WI38 (cell line): ENCODE measurements around the gene TSPAN1.

Experiments used
- H3K4me3 ChIP-seq: 2 replicates; pipeline ENCODE4 v1.5.1; 2011; ENCODE audit warnings: low read depth, mild to moderate bottlenecking, control low read depth, low read length
- TF ChIP-seq, protein P1 (sequence below): IDR thresholded peaks from 2 replicates; pipeline ENCODE4 v1.5.1; 2012; ENCODE audit warnings: low read depth, mild to moderate bottlenecking, control low read depth, low read length

The TSPAN1 gene

DNA sequence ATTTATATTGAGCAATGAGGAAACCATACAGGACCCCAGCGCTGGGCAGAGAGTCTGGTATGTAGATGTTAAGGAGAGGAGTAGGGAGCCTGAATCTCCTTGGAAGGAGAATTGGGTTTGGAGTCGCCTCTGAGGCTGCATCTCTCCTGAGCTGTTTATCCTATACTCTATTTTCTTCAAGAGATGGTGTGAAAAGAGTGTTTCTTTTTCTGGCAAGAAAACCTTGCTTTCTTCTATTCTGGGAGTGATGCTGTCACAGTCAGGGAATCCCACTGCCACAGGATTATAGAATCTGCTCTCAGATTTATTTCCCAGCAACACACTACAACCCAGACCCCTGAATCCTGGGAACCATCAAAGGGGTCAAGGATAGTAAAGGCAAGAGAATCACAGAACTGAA lies 31.5 kb downstream of the TSPAN1 start:
- TF ChIP-seq, protein P1, sequence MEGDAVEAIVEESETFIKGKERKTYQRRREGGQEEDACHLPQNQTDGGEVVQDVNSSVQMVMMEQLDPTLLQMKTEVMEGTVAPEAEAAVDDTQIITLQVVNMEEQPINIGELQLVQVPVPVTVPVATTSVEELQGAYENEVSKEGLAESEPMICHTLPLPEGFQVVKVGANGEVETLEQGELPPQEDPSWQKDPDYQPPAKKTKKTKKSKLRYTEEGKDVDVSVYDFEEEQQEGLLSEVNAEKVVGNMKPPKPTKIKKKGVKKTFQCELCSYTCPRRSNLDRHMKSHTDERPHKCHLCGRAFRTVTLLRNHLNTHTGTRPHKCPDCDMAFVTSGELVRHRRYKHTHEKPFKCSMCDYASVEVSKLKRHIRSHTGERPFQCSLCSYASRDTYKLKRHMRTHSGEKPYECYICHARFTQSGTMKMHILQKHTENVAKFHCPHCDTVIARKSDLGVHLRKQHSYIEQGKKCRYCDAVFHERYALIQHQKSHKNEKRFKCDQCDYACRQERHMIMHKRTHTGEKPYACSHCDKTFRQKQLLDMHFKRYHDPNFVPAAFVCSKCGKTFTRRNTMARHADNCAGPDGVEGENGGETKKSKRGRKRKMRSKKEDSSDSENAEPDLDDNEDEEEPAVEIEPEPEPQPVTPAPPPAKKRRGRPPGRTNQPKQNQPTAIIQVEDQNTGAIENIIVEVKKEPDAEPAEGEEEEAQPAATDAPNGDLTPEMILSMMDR = no peak

DNA sequence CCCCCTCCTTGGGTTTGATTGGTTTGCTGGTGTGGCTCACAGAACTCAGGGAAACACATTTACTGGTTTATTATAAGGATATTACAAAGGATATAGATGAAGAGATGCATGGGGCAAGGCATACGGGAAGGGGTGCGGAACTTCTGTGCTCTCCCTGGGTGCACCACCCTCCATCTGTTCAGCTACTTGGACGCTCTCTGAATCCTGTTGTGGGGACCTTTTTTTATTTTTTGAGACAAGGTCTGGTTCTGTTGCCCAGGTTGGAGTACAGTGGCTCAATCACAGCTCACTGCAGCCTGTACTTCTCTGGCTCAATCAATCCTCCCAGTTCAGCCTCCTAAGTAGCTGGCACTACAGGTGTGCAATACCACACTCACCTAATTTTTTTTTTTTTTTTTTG lies 35.7 kb downstream of the TSPAN1 start:
- TF ChIP-seq, protein P1 = no peak
- H3K4me3 ChIP-seq = no peak overlapping the region

More for the DNA sequence above, 31.5 kb downstream of the TSPAN1 start:
- no peak overlapping the region for H3K4me3 ChIP-seq

DNA sequence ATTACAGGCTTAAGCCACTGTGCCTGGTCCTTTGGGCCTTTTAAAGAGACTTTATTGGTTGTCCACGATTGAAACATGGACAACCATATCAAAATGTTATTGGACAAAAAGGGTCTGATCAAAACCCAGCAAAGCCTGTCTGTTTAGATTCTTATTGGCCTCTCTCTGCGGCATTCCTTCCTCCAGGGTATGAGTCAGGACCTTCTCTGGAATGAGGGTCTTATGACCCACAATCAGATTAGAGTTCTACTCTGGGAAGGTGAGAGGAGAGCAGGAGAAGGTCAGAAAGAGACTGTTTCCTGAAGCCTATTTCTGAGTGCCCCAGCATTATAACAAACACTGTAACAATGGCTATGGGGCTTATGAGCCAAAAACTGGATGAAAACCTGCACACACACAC lies 36.2 kb downstream of the TSPAN1 start:
- no peak overlapping the region for H3K4me3 ChIP-seq
- TF ChIP-seq, protein P1 = no peak

DNA sequence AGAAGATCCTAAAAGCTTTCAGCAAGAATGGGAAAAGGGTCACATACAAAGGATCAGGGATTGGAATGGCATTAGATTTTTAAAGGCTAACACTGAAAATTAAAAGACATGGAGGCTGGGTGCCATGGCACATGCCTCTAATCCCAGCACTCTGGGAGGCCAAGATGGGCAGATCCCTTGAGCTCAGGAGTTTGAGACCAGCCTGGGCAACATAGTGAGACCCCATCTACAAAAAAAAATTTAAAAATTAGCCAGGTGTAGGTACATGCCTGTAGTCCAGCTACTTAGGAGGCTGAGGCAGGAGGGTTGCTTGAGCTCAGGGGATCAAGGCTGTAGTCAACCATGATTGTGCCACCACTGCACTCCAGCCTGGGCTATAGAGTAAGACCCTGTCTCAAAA lies 40.6 kb downstream of the TSPAN1 start:
- no peak overlapping the region for H3K4me3 ChIP-seq
- TF ChIP-seq, protein P1 = no peak

DNA sequence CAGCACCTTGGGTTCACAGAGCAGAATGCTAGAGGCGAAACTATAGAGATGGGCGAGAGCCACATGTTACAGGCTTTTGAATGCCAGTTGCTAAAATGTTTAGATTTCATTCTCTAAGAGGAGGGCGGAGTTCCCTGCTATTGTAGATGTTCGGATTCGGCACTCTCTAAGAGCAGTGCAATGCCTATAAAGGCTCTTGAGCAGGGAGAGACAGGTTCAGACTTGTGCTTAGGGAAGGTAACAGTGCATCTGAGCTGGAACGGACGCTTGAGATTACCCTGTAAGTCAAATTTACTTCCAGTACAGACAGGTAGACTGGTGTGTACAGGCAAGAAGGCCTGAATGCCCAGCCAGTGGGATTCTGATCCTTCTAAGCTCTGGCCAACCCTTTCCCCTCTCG lies 43.6 kb downstream of the TSPAN1 start:
- TF ChIP-seq, protein P1 = no peak
- no peak overlapping the region for H3K4me3 ChIP-seq

DNA sequence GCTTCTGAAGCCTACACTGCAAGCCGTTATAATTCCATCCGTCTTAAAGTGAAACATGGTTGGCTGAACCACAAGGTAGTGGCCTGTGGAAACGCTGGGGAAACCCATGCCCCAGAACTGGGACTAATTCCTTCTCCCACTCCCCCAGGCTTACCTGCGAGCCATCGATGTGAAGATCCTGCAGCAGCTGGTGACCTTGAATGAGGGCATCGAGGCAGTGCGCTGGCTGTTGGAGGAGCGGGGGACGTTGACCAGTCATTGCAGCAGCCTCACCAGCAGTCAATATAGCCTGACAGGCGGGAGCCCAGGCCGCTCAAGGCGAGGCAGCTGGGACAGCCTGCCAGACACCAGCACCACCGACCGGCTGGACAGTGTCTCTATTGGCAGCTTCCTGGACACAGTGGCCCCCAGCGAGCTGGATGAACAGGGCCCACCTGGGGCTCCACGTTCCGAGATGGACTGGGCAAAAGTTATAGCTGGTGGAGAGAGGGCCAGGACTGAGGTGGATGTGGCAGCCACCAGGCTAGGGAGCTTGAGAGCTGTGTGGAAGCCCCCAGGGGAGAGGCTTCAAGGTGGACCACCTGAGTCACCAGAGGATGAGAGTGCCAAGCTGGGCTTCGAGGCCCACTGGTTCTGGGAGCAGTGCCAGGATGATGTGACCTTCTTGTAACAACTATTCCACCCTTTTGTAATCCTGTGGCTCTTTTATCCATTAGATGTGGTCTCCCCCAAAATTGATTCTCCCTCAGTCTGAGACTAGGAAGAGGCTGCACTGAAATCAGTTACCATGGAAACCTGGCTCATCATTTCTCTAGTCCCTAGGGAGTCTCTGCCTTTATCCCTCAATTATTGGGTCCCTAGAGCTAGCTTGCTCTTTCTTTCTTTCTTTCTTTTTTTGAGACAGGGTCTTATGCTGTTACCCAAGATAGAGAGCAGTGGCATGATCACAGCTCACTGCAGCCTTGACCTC lies 44.9 kb downstream of the TSPAN1 start:
- no peak overlapping the region for H3K4me3 ChIP-seq
- TF ChIP-seq, protein P1 = no peak

DNA sequence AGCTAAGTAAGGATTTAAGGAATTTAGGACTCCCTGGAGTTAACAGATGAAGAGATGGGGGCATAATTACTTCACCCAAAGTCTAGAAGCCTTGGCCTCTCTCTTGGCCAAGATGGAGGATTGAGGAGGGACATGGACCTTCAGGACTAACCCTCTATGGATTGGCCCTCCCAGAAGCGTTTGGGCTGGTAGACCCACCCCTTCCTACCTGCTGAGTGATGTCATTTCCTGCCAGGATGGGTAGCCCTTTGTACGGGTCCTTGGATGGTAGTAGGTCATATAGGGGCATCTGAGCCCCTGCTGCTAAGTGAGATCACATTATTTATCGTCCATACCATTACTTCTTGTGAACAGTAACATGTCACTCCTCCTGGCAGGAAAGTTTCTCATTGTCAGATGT lies 45.9 kb downstream of the TSPAN1 start:
- H3K4me3 ChIP-seq = no peak overlapping the region
- TF ChIP-seq, protein P1 = no peak
